Transverse colon (tissue), 3 donors: ENCODE measurements around the gene MSI2.

Experiments used
- CTCF ChIP-seq, 5 experiments: fragments of 200-600 bp in 3 of 5; fragments of 450-650 bp in 2 of 5; sonication (generic) in 3 of 5; IDR thresholded peaks; 1 replicate in 2 of 5; 2 replicates in 3 of 5; pipeline ENCODE4 v1.5.1; 2016 to 2017; ENCODE audit warnings: antibody characterized with exemption in 5 of 5, inconsistent platforms in 3 of 5, mild to moderate bottlenecking in 2 of 5, moderate library complexity in 1 of 5
- EP300 ChIP-seq: sonication (generic); formaldehyde crosslinking; IDR thresholded peaks from one replicate; pipeline ENCODE4 v1.6.1; 2017; ENCODE audit warnings: antibody characterized with exemption, low read depth
- POLR2A ChIP-seq: fragments of 450-650 bp; IDR thresholded peaks from one replicate; pipeline ENCODE4 v1.6.1; 2016; ENCODE audit warnings: antibody characterized with exemption, mild to moderate bottlenecking, moderate library complexity

DNA sequence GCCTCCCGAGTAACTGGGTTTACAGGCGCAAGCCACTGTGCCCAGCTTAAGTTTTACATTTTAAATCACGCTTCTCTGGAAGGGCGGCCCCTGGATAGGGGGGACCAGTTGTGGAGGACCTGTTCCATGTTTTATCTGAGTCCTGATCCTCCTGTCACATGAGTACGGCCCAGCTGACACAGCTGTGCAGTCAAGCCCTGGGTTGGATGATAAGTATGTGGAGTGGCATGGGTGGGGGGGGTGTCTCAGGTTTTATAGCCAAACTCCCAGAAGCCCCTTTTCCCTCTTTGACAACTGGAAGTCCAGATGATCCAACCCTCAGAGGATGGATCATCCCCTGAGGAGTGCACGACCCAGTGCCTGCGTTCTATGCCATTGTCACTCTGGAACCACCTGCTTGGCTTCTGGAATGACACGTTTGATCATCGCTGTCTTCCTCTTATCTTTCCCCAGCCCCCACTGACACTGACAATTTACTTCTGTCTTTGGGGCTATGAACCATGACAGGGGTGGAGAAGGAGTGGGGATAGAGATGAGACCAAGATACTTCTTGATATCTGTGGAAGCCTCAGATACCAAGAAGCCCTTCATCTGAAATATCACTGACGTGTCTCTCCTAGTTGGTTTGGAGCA is 191.2 kb downstream of the MSI2 start:
- TF ChIP-seq CTCF (IDR thresholded peaks at IDR 0.05) (no peak), EP300 (no peak), POLR2A (no peak)
